Smooth muscle cell (in vitro differentiated cells): ENCODE data around the gene AIMP1. TPM values are rescaled to one million over a fixed set of nuclear protein-coding genes. Genes with fewer than 3 reads are reported as not detected.

Source experiments
- DNase-seq: peaks from one replicate; lab custom pipeline; 2025; ENCODE audit not compliant: unreplicated experiment; lab: John Stamatoyannopoulos, UW
- H2AFZ ChIP-seq: fragments of 200-600 bp; sonication (generic); 2 replicates; pipeline ENCODE4 v1.6.0; 2016; ENCODE audit warnings: antibody characterized with exemption, low read depth, mild to moderate bottlenecking
- H3F3A ChIP-seq: fragments of 200-600 bp; sonication (generic); 2 replicates; pipeline ENCODE4 v1.6.0; 2017; ENCODE audit warnings: antibody characterized with exemption, low read depth
- H3K27ac ChIP-seq: fragments of 200-600 bp; sonication (generic); 2 replicates; pipeline ENCODE4 v1.5.1; 2016; ENCODE audit warnings: low read depth, mild to moderate bottlenecking
- H3K27me3 ChIP-seq: fragments of 200-600 bp; sonication (generic); 2 replicates; pipeline ENCODE4 v1.6.1; 2016; ENCODE audit warnings: low read depth, mild to moderate bottlenecking
- H3K36me3 ChIP-seq: fragments of 200-600 bp; sonication (generic); 2 replicates; pipeline ENCODE4 v1.5.1; 2016; ENCODE audit warnings: low read depth
- H3K4me1 ChIP-seq: fragments of 200-600 bp; sonication (generic); 2 replicates; pipeline ENCODE4 v1.5.1; 2016; ENCODE audit warnings: low read depth
- H3K4me2 ChIP-seq: fragments of 200-600 bp; sonication (generic); 2 replicates; pipeline ENCODE4 v1.6.0; 2016; ENCODE audit warnings: mild to moderate bottlenecking
- H3K4me3 ChIP-seq: fragments of 200-600 bp; sonication (generic); 2 replicates; pipeline ENCODE4 v1.5.1; 2016; ENCODE audit warnings: mild to moderate bottlenecking
- H3K79me2 ChIP-seq: fragments of 200-600 bp; sonication (generic); 2 replicates; pipeline ENCODE4 v1.6.0; 2016; ENCODE audit warnings: low read depth, mild to moderate bottlenecking
- H3K9ac ChIP-seq: fragments of 200-600 bp; sonication (generic); 2 replicates; pipeline ENCODE4 v1.6.0; 2016; ENCODE audit warnings: low read depth
- H3K9me3 ChIP-seq: fragments of 200-600 bp; sonication (generic); replicated peaks from 2 replicates; pipeline ENCODE4 v1.5.1; 2016; ENCODE audit warnings: low read depth
- H4K20me1 ChIP-seq: fragments of 200-600 bp; sonication (generic); 2 replicates; pipeline ENCODE4 v1.6.0; 2016; ENCODE audit warnings: low read depth
- WGBS: methylation state at CpG from one replicate; pipeline ENCODE4 v1.1.7; 2016; ENCODE audit warnings: low lambda C conversion rate; 5-methylcytosine and 5-hydroxymethylcytosine counted together
- polyA plus RNA-seq: library from polyadenylated mRNA; unstranded; fragments of >200 nt; fragmentation: Nextera tagmentation; extraction: Ambion mirVana; gene quantifications from 2 replicates; pipeline ENCODE4 v1.2.1, GENCODE V29; 2016
- total RNA-seq: library from RNA; depleted of rRNA; stranded (reverse); fragments of >200 nt; gene quantifications from 2 replicates; pipeline ENCODE4 v1.2.3, GENCODE V29; 2014
- TF ChIP-seq, protein P1 (sequence below): fragments of 200-600 bp; sonication (generic); IDR thresholded peaks from 2 replicates; pipeline ENCODE4 v1.5.1; 2017; ENCODE audit warnings: borderline replicate concordance, mild to moderate bottlenecking, antibody characterized with exemption; ENCODE audit not compliant: insufficient read depth, poor library complexity, severe bottlenecking

Gene AIMP1
- total and polyA plus RNA-seq, 2 experiments from 2014 or later = 35.1 to 58.5 TPM

DNA sequence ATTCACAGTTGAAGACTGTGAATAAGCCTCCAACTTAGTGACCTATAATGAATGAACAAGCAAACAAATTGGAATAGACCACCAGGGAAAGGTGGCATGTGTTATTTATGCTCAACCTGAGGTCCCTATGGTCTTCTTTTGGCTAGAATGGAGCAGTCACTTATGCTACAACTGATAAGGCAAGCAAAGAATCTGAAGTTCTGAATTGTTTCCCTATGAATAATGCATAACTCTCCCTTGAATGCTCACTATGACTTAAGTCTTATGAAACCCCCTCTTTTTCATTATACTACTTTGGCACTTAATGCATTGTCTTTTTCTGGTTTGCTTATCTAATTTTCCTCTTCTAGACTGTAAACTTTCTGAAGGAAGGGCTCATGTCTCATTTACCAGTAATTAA is 49.7 kb downstream of the AIMP1 start:
- Histone ChIP-seq H3K9ac (no peak overlapping the region), H3K9me3 (no peaks in the 10 kb centered on the region), H3K36me3 (no peaks in the 10 kb centered on the region), H3K27me3 (no peaks in the 10 kb centered on the region), H3K4me1 (peaks cover 4% of the 10 kb centered on the region), H3K4me2 (peak overlapping the region; percentile 65), H3K27ac (peak overlapping the region; percentile 73), H2AFZ (no peak overlapping the region), H3K79me2 (no peaks in the 10 kb centered on the region), H3K4me3 (no peak overlapping the region), H3F3A (peaks cover 16% of the 10 kb centered on the region), H4K20me1 (no peaks in the 10 kb centered on the region)
- TF ChIP-seq, protein P1, sequence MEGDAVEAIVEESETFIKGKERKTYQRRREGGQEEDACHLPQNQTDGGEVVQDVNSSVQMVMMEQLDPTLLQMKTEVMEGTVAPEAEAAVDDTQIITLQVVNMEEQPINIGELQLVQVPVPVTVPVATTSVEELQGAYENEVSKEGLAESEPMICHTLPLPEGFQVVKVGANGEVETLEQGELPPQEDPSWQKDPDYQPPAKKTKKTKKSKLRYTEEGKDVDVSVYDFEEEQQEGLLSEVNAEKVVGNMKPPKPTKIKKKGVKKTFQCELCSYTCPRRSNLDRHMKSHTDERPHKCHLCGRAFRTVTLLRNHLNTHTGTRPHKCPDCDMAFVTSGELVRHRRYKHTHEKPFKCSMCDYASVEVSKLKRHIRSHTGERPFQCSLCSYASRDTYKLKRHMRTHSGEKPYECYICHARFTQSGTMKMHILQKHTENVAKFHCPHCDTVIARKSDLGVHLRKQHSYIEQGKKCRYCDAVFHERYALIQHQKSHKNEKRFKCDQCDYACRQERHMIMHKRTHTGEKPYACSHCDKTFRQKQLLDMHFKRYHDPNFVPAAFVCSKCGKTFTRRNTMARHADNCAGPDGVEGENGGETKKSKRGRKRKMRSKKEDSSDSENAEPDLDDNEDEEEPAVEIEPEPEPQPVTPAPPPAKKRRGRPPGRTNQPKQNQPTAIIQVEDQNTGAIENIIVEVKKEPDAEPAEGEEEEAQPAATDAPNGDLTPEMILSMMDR = no peak
- no peak for DNase-seq

DNA sequence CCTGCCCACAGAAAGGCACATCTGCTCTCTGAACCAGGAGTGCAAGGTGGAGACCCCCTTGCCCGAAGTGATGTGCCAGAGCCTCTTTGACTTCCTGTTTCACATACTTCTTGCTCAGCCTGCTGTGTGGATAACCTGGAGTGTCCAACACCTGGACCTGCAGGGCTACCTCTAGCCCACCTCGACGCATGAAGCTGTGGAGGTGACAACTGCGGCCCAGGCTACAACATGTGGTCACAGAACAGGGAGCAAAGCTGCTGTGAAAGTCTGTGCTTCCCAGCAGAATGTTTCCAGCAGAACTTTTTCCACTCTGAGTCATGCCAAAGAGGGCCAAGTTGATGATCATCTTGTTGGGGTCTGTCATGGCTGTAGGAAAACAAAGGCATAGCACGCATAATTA is 50.7 kb downstream of the AIMP1 start:
- no peaks in the 10 kb centered on the region for H3K79me2 ChIP-seq
- no peaks in the 10 kb centered on the region for H4K20me1 ChIP-seq
- H3K4me1 ChIP-seq = peaks cover 4% of the 10 kb centered on the region
- WGBS = 95% methylated on average over 5 of the region's 5 CpGs
- H3K4me3 ChIP-seq = no peak overlapping the region
- no peak overlapping the region for H3K9ac ChIP-seq
- H3K27me3 ChIP-seq = no peaks in the 10 kb centered on the region
- no peak overlapping the region for H3K4me2 ChIP-seq
- H3F3A ChIP-seq = peaks cover 16% of the 10 kb centered on the region
- H3K36me3 ChIP-seq = no peaks in the 10 kb centered on the region
- DNase-seq = no peak
- H3K27ac ChIP-seq = no peak overlapping the region
- H3K9me3 ChIP-seq = no peaks in the 10 kb centered on the region
- TF ChIP-seq, protein P1 = no peak
- H2AFZ ChIP-seq = no peak overlapping the region

- Histone ChIP-seq H3F3A (peaks cover 16% of the 10 kb centered on the region), H3K9ac (no peak within 1 kb of the TSS), H3K27ac (no peak within 1 kb of the TSS), H3K36me3 (no peaks in the 10 kb centered on the region), H3K79me2 (no peaks in the 10 kb centered on the region), H3K4me3 (peak within 1 kb of the TSS; percentile 14), H3K27me3 (no peaks in the 10 kb centered on the region), H2AFZ (peak within 1 kb of the TSS; percentile 89), H4K20me1 (no peaks in the 10 kb centered on the region), H3K9me3 (no peaks in the 10 kb centered on the region), H3K4me1 (peaks cover 4% of the 10 kb centered on the region), H3K4me2 (peak within 1 kb of the TSS; percentile 64)
- TF ChIP-seq, protein P1 = no peak
- no peak for DNase-seq
- WGBS = 89% methylated on average over 5 of the region's 5 CpGs
Observed at GRCh38 chr4:106368678-106369077, 52.3 kb downstream of the AIMP1 start, which contains the start of gene GIMD1. Gene GIMD1 (minus strand): TSS chr4:106368778. CDS start chr4:106367435, 1,343 bp downstream.

DNA sequence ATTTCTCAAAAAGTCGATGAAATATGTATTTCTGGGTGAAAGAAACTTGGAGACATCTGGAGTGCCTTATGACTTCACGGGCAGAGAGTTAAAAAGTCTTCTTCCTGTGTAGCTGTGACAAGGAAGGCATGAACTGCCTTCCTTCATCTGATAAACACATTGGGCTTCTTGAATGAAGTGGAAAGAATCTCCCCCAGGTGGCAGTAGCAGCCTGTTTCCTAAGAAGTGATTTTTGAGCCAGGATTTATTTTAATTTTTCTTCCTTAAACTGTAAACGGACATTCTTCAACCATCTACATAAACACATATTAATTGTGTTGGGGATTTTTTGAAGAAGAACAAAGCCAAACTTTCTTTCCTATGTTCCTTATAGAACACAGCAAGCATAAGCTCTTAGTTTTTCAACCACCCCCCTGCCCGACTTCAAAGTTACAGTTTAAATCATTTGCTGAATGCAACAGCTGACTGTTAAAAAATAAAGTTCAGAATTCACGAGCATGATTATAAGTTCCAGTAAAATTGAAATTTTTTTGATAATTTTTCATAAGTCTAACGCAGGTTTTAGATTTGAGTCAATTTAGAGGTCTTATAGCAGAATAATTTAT is 53.2 kb downstream of the AIMP1 start:
- whole genome bisulfite sequencing = 31% methylated on average over 6 of the region's 6 CpGs
- H3K9me3 ChIP-seq = no peaks in the 10 kb centered on the region
- H4K20me1 ChIP-seq = no peaks in the 10 kb centered on the region
- H3K4me3 ChIP-seq = peak overlapping the region; percentile 14
- no peaks in the 10 kb centered on the region for H3K79me2 ChIP-seq
- H3K4me2 ChIP-seq = peak overlapping the region; percentile 64
- H3K27me3 ChIP-seq = no peaks in the 10 kb centered on the region
- peak overlapping the region; percentile 89 for H2AFZ ChIP-seq
- H3K27ac ChIP-seq = no peak overlapping the region
- H3K36me3 ChIP-seq = no peaks in the 10 kb centered on the region
- H3F3A ChIP-seq = peaks cover 11% of the 10 kb centered on the region
- no peak for DNase-seq
- H3K4me1 ChIP-seq = peaks cover 4% of the 10 kb centered on the region
- H3K9ac ChIP-seq = no peak overlapping the region
- TF ChIP-seq, protein P1 = peak; percentile 69
